K562 (cell line): ENCODE results near the gene C6orf15. TPM values are rescaled to one million over a fixed set of nuclear protein-coding genes. Genes with fewer than 3 reads are reported as not detected.
A peak's percentile ranks its signal among the peaks of the same experiment; 100 is the strongest.

Experiments
- BRF1 ChIP-seq: IDR thresholded peaks from 3 replicates; pipeline ENCODE4 v1.6.1; 2011; ENCODE audit warnings: borderline replicate concordance, mild to moderate bottlenecking; ENCODE audit not compliant: insufficient read length; ENCODE audit errors: extremely low read depth
- CHAMP1 ChIP-seq: fragments of 450-650 bp; IDR thresholded peaks from 2 replicates; pipeline ENCODE4 v1.6.1; 2016; ENCODE audit warnings: mild to moderate bottlenecking
- DMBX1 ChIP-seq: fragments of 250-450 bp; sonication (Bioruptor Pico); IDR thresholded peaks from 2 replicates; pipeline ENCODE4 v1.8.0; 2022; ENCODE audit warnings: inconsistent platforms, mild to moderate bottlenecking, moderate library complexity, borderline replicate concordance
- ESRRB ChIP-seq: fragments of 250-450 bp; sonication (Bioruptor Pico); IDR thresholded peaks from 2 replicates; pipeline ENCODE4 v1.5.0; 2020; ENCODE audit warnings: mild to moderate bottlenecking, moderate library complexity, borderline replicate concordance
- HDAC6 ChIP-seq: IDR thresholded peaks from 2 replicates; pipeline ENCODE4 v1.6.1; 2012; ENCODE audit warnings: low read depth, mild to moderate bottlenecking, control low read depth, inconsistent platforms, low read length, moderate library complexity
- HDAC8 ChIP-seq: fragments of 450-650 bp; IDR thresholded peaks from 2 replicates; pipeline ENCODE4 v1.6.1; 2016; ENCODE audit warnings: mild to moderate bottlenecking, missing genetic modification characterization, moderate library complexity, missing compliant biosample characterization
- MYNN ChIP-seq, 2 experiments: sonication (generic); formaldehyde crosslinking in 1 of 2; IDR thresholded peaks; 2 replicates each; pipeline versions ENCODE4 v1.5.0 to v1.6.1; 2016 to 2020; ENCODE audit warnings: antibody characterized with exemption in 1 of 2, missing genetic modification reagents in 1 of 2
- NCOR1 ChIP-seq: fragments of 450-650 bp; IDR thresholded peaks from 2 replicates; pipeline ENCODE4 v1.6.1; 2016; ENCODE audit warnings: mild to moderate bottlenecking, moderate library complexity
- NFATC3 ChIP-seq: fragments of 450-650 bp; IDR thresholded peaks from 2 replicates; pipeline ENCODE4 v1.6.1; 2017; ENCODE audit warnings: mild to moderate bottlenecking
- NR3C1 ChIP-seq: sonication (generic); formaldehyde crosslinking; IDR thresholded peaks from 2 replicates; pipeline ENCODE4 v1.8.1; 2022; ENCODE audit warnings: missing genetic modification reagents
- PHF20 ChIP-seq: fragments of 450-650 bp; IDR thresholded peaks from 2 replicates; pipeline ENCODE4 v1.6.1; 2018; ENCODE audit not compliant: partially characterized antibody
- RBM39 ChIP-seq: fragments of 200-400 bp; formaldehyde crosslinking; optimal IDR thresholded peaks from 2 replicates; pipeline ENCODE3; 2018; ENCODE audit warnings: low read depth, low read length
- RFX1 ChIP-seq: fragments of 450-650 bp; IDR thresholded peaks from 2 replicates; pipeline ENCODE4 v1.6.1; 2016; ENCODE audit warnings: mild to moderate bottlenecking, moderate library complexity
- SIRT6 ChIP-seq: IDR thresholded peaks from one replicate; pipeline ENCODE4 v1.6.1; 2012; ENCODE audit warnings: low read depth, mild to moderate bottlenecking, control low read depth, inconsistent platforms, low read length, moderate library complexity
- SIX5 ChIP-seq, 2 experiments: IDR thresholded peaks; 2 replicates each; pipeline ENCODE4 v1.6.1; 2011; ENCODE audit warnings: low read length in 2 of 2, borderline replicate concordance in 1 of 2, low read depth in 1 of 2, mild to moderate bottlenecking in 1 of 2, moderate library complexity in 1 of 2; ENCODE audit not compliant: insufficient read depth in 1 of 2
- SRSF1 ChIP-seq: fragments of 200-400 bp; formaldehyde crosslinking; IDR thresholded peaks from 2 replicates; pipeline ENCODE4 v1.6.1; 2017; ENCODE audit warnings: mild to moderate bottlenecking, low read depth, low read length, moderate library complexity
- TCF7 ChIP-seq: sonication (generic); IDR thresholded peaks from 2 replicates; pipeline ENCODE4 v1.6.1; 2016; ENCODE audit warnings: antibody characterized with exemption, borderline replicate concordance
- TEAD2 ChIP-seq: fragments of 450-650 bp; IDR thresholded peaks from 2 replicates; pipeline ENCODE4 v1.6.1; 2016; ENCODE audit warnings: missing genetic modification characterization, control low read depth, missing compliant biosample characterization
- ZNF263 ChIP-seq: sonication (generic); formaldehyde crosslinking; IDR thresholded peaks from 2 replicates; pipeline ENCODE4 v1.8.0; 2022; ENCODE audit warnings: mild to moderate bottlenecking, missing genetic modification reagents, borderline replicate concordance
- polyA plus RNA-seq, 8 experiments: library from polyadenylated mRNA; depleted of rRNA in 4 of 8; stranded (reverse) in 5 of 8; unstranded in 3 of 8; fragments of >200 nt; fragmentation: Nextera tagmentation in 2 of 8; fragmentation: Illumina TruSeq in 1 of 8; extraction: Ambion mirVana in 2 of 8; extraction: Trizol in 1 of 8; gene quantifications; 2 replicates each; pipeline versions ENCODE4 v1.2.1 to v1.2.3, GENCODE V29; 2011 to 2014; ENCODE audit warnings: inconsistent platforms in 1 of 8, missing spikeins in 1 of 8
- total RNA-seq, 7 experiments: library from RNA; depleted of rRNA in 6 of 7; stranded (reverse); fragments of >200 nt in 6 of 7; fragmentation: Illumina TruSeq in 2 of 7; extraction: Trizol in 2 of 7; gene quantifications; 2 replicates each; pipeline versions ENCODE4 v1.2.1 to v1.2.3, GENCODE V29; 2011 to 2021; ENCODE audit warnings: low replicate concordance in 1 of 7
- TF ChIP-seq, protein P1 (sequence below): fragments of 450-650 bp; IDR thresholded peaks from 2 replicates; pipeline ENCODE4 v1.6.1; 2017; ENCODE audit warnings: antibody characterized with exemption, mild to moderate bottlenecking
- TF ChIP-seq, protein P2 (sequence below): fragments of 450-650 bp; IDR thresholded peaks from 2 replicates; pipeline ENCODE4 v1.6.1; 2016; ENCODE audit warnings: missing biosample characterization, missing genetic modification characterization

C6orf15 gene
- total and polyA plus RNA-seq, 9 of the 15 experiments (the other 6 are each of a cell fraction or from before 2014, with no cell fraction given): not detected

DNA sequence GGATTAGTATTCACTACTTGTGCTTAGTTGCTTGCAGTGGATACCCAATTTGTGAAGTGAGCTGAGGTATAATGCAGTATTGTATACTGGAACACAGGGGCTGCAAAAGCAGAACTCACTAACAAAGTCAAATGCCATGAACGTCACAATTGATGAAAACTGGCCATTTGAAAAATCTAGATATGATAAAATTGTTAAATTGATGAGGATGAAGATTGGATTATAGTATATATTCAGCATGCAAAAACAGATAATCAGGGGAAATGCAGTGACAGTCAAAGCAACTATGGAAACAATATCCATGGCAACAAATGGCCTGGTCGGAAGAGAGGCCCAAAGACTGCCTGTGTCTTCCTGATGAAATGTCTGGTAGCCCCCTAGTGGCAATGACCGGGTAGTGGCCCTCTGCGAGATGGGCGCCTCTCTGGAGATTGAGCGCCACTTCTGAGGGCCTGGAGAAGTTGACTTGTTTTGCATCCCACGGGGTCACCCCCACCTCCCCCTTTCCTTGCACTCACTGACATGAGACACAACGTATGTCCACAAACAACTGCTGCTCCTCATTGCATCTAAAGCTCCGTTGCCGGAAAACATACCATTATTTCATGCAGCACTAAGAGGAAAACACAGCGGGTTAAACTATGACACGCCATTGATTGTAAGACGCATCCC is 43.6 kb downstream of the C6orf15 start (continued):
- TF ChIP-seq, protein P1, sequence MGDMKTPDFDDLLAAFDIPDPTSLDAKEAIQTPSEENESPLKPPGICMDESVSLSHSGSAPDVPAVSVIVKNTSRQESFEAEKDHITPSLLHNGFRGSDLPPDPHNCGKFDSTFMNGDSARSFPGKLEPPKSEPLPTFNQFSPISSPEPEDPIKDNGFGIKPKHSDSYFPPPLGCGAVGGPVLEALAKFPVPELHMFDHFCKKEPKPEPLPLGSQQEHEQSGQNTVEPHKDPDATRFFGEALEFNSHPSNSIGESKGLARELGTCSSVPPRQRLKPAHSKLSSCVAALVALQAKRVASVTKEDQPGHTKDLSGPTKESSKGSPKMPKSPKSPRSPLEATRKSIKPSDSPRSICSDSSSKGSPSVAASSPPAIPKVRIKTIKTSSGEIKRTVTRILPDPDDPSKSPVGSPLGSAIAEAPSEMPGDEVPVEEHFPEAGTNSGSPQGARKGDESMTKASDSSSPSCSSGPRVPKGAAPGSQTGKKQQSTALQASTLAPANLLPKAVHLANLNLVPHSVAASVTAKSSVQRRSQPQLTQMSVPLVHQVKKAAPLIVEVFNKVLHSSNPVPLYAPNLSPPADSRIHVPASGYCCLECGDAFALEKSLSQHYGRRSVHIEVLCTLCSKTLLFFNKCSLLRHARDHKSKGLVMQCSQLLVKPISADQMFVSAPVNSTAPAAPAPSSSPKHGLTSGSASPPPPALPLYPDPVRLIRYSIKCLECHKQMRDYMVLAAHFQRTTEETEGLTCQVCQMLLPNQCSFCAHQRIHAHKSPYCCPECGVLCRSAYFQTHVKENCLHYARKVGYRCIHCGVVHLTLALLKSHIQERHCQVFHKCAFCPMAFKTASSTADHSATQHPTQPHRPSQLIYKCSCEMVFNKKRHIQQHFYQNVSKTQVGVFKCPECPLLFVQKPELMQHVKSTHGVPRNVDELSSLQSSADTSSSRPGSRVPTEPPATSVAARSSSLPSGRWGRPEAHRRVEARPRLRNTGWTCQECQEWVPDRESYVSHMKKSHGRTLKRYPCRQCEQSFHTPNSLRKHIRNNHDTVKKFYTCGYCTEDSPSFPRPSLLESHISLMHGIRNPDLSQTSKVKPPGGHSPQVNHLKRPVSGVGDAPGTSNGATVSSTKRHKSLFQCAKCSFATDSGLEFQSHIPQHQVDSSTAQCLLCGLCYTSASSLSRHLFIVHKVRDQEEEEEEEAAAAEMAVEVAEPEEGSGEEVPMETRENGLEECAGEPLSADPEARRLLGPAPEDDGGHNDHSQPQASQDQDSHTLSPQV: no peak
- TF ChIP-seq RBM39: no peak
- no peak for TF ChIP-seq NFATC3
- TF ChIP-seq RFX1: peak; percentile 96
- TF ChIP-seq TEAD2: no peak
- TF ChIP-seq CHAMP1: 0 out of 2 replicates have a peak, but pooled peaks have one; percentile 27
- TF ChIP-seq, protein P2, sequence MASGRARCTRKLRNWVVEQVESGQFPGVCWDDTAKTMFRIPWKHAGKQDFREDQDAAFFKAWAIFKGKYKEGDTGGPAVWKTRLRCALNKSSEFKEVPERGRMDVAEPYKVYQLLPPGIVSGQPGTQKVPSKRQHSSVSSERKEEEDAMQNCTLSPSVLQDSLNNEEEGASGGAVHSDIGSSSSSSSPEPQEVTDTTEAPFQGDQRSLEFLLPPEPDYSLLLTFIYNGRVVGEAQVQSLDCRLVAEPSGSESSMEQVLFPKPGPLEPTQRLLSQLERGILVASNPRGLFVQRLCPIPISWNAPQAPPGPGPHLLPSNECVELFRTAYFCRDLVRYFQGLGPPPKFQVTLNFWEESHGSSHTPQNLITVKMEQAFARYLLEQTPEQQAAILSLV (tag): no peak
- TF ChIP-seq HDAC6: no peak
- TF ChIP-seq SIX5 (IDR thresholded peaks at IDR 0.05; ENCODE audit: borderline replicate concordance in 1 of 2, insufficient read depth in 1 of 2, low read depth in 1 of 2, low read length in 2 of 2): no peak
- TF ChIP-seq SIRT6: no peak
- 0 out of 2 replicates have a peak, but pooled peaks have one; percentile 36 for TF ChIP-seq TCF7
- no peak for TF ChIP-seq NCOR1
- TF ChIP-seq ESRRB (CRISPR knock-in tag): no peak
- no peak for TF ChIP-seq BRF1
- TF ChIP-seq PHF20: no peak
- no peak for TF ChIP-seq ZNF263 (CRISPR knock-in tag)
- no peak for TF ChIP-seq SRSF1
- no peak for TF ChIP-seq NR3C1 (CRISPR knock-in tag)
- peak; percentile 99 for TF ChIP-seq MYNN (IDR thresholded peaks at IDR 0.05)
- TF ChIP-seq MYNN (CRISPR knock-in tag; IDR thresholded peaks at IDR 0.05): peak; percentile 88
- TF ChIP-seq HDAC8 (tag): no peak
- no peak for TF ChIP-seq DMBX1 (CRISPR knock-in tag)
